HG03045 (cell line): ENCODE results near the gene UBE2D2.

Source experiments
- ATAC-seq: cut with Tn5 transposase; IDR thresholded peaks from one replicate; pipeline ENCODE4 v1.9.1; 2021; ENCODE audit warnings: mild to moderate bottlenecking, moderate library complexity; ENCODE audit not compliant: unreplicated experiment

The UBE2D2 gene

DNA sequence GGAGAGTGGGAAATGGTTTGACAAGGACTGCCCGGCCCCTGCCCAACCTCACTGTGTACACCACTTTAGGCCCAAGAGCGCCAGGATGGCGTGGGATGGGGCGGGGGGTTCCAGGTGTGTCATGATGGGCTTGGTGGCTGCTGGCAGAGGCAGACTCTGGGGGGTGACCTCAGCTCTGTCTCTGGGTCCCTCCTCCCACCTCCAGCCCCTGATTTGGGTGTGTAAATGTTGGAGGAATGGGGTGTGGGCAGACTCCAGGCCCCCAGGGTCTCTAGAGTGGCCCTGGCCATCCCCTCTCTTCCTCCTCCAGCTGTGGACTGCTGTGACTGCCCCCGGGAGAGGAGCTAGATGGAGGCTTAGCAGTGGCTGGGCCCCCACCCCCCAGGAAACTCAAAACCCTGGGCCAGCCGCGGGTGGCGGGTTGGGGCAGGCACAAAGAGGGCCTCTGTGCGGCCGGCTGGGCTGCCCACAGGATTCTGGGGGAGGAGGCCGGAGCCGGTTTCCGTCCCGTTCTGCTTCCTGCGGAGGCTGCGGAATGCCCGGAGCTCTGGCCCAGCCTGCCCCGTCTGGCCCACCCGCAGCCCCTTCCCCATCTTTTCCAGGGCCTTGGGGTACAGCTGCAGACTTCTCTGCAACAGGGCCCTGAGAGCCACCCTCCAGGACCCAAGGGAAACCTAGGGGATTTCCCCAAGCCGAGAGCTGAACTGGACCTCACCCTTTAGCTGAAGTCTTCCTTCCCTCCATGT lies 110.1 kb downstream of the UBE2D2 start:
- ATAC-seq: no peak

DNA sequence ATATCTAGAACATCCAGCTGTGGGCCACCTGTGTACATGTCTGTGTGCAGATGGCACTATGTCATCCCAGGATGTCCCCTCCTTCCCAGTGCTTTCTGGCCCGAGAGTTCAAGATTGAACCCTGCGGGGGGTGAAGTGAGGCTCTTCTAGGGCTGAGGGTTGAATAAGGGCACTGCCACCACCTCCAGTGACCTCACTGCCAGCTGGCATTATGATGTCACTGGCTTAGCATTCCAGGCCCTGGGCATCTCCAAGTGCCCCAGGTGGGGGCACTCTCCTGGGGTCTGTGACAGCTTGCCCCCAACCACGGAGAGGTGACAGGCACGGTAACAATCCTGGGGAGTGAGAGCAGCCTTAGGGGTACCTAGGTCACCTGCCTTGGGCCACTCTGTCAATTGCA lies 114.1 kb downstream of the UBE2D2 start:
- ATAC-seq: no peak

DNA sequence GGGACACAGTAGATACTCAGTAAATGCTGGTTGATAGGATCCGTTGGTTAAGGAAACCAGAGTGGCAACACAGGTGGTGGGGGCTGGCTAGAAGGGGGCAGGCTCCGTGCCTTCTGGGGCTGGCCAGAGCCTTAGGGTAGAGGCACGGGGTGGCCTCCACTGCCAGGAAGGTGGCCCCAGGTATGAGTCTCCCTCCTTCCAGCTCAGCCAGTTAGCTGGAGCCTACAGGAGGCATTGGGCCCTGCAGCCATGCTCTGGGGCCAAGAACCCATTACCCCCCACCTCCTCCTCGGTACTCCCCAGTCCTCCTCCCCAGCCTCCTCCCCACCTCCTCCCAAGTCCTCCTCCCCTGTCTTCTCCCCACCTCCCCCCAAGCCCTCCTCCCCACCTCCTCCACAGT lies 114.7 kb downstream of the UBE2D2 start:
- ATAC-seq: no peak

DNA sequence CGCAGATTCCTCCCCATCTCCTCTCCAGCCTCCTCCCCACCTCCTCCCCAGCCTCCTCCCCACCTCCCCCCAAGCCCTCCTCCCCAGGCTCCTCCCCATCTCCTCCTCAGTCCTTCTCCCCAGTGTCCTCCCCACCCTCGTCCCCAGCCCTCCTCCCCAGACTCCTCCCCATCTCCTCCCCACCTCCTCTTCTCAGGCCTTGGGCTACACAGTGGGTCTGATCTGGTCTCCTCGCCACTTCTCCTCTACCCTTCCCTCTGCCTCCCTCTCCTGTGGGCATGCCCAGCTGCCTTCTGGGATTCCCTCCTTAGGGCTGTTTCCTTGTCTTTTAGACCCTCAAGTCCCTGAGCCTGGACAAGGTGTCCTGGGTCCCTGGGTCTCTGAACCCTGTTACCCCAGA lies 115.3 kb downstream of the UBE2D2 start:
- ATAC-seq: no peak

DNA sequence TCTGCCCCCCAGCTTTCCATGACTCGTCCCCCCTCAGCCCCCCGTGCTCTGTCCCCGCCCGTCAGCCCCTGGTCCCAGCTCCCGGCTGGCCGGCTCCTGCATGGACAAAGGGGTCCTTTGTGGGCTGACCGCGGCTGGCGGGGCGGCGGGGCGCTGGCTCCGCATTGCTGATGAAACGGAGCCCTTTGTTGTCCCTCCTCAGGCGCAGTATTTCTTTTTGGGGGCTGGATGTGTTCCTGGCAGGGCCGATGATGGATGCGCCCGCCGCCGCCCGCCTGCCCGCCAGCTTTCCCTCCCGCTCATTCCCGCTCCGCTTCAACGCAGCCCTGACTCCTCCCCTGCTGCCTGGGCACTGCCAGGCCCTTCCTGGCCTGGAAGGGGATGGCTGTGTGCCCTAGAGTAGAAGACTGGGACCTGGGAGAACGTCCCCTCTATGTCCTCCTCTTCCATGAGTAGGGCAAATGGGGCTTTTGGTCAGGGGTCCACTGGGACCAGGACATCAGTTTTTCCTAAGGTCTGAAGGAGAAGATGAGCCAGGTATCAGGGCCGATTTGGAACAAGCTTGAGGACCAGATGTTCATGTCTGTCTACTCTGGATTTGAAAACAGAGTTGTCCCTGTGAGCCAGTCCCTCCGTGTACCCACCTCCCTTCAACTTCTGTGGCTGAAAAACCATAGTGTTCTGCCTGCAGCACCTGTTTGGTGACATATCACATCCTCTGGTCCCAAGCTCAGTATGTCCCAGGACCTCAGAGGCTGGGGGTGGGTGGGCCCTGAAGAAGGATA lies 116.0 kb downstream of the UBE2D2 start:
- ATAC-seq: no peak
